Measurements from ENCODE around the gene TF.

GRCh38 chr3:133703915-133704314 lies 42.3 kb upstream of the TF start:
- TF ChIP-seq EZH2 (IDR thresholded peaks at IDR 0.05; ENCODE audit: low read length): no peak
- TF ChIP-seq CTCF (optimal IDR thresholded peaks at IDR 0.05 in 1 of 3, IDR thresholded peaks at IDR 0.05 in 1 of 3, conservative IDR thresholded peaks at IDR 0.05 in 1 of 3; ENCODE audit: extremely low read depth in 1 of 3, insufficient read depth in 2 of 3, low read length in 3 of 3): no peak
